ENCODE measurements around the gene NRGN.
"Not testable (repeated sequence)": the region's sequence is repeated elsewhere in the genome, so short reads cannot be mapped to it uniquely, and the experiment has no call there.

The NRGN gene

GRCh38 chr11:124757320-124757719 lies 17.6 kb downstream of the NRGN start:
- DNase-seq (ENCODE audit: low read depth in 2 of 2) = no peak

- peak in 1 of 2 experiments; percentile 13 for DNase-seq (ENCODE audit: low read depth in 2 of 2)
Measured at GRCh38 chr11:124758355-124759265, 18.9 kb downstream of the NRGN start.

GRCh38 chr11:124759266-124760204 lies 19.8 kb downstream of the NRGN start:
- DNase-seq (ENCODE audit: low read depth in 2 of 2) = no peak

GRCh38 chr11:124760205-124760652 lies 20.5 kb downstream of the NRGN start:
- DNase-seq (ENCODE audit: low read depth in 2 of 2) = no peak

DNA sequence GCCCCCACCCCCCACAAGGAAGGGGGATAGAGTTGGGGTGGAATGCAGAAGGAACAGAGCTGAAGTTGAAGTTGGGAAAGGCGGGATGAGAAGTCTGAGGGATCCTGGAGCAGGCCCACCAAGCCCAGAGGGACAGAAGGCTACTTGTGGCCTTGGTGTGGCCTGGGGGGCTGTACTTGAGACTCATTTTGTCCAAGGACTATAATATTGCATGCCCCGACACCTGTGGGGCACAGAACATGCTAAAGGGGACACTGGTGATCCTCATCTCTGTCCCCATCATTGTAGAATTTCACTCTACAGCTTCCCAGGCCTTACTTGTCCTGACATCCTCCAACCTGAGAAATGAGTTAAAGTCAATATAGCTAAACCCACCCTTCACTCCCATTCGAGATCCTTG lies 21.1 kb downstream of the NRGN start:
- DNase-seq (ENCODE audit: low read depth in 2 of 2) = no peak

- DNase-seq (ENCODE audit: low read depth in 2 of 2) = no peak
Measured at GRCh38 chr11:124761301-124762104, 21.8 kb downstream of the NRGN start.

- no peak for DNase-seq (ENCODE audit: low read depth in 2 of 2)
Measured at GRCh38 chr11:124762105-124762623, 22.4 kb downstream of the NRGN start, which contains the start of gene ESAM. TSS of gene ESAM (minus strand) at chr11:124762290. CDS start at chr11:124762154, 136 bp downstream.

GRCh38 chr11:124762624-124763155 lies 22.9 kb downstream of the NRGN start:
- DNase-seq (ENCODE audit: low read depth in 2 of 2) = no peak

- DNase-seq (ENCODE audit: low read depth in 2 of 2) = peak; percentile 20 to 24
Measured at GRCh38 chr11:124763156-124763947, 23.6 kb downstream of the NRGN start.

DNA sequence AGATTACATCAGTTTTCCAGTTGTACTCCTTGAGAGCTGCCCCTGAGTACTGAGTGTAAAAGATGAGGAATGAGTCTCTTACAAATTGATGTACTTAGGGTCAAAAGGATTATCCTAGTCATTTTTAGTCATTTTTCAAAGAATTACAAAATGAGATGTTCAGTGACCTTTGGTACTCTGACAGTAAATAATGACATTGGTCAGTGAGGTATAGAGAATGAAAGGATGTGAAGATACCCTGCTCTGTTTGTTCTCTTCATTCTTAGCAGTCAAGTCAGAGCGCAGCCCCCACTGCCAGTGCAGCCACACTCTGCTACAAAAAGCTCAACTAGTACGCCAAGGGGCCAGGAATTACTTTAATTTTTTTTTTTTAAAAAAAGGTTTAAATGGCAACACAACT lies 26.4 kb downstream of the NRGN start:
- no peak for DNase-seq (ENCODE audit: low read depth in 2 of 2)

DNA sequence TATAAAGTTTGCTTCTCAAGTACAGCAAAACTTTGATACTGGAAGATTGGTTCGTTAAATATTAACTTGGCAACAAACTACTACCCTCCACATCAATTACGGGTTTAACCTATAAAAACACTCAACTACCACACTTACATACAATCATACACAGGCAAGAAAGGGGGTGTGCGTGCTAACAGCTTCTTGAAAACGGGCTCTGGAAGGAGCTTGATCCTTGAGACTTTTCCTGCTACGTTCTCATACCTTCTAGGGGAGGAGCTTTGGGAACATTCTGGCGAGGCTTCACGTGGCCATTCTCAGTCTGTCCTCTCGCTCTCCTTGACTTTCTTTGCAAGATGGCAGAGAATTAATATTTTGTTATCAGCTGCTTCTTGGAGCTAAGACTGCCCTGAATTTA lies 29.2 kb downstream of the NRGN start:
- no peak for DNase-seq (ENCODE audit: low read depth in 2 of 2)

GRCh38 chr11:124769806-124770774 lies 30.3 kb downstream of the NRGN start:
- no peak for DNase-seq (ENCODE audit: low read depth in 2 of 2)

DNA sequence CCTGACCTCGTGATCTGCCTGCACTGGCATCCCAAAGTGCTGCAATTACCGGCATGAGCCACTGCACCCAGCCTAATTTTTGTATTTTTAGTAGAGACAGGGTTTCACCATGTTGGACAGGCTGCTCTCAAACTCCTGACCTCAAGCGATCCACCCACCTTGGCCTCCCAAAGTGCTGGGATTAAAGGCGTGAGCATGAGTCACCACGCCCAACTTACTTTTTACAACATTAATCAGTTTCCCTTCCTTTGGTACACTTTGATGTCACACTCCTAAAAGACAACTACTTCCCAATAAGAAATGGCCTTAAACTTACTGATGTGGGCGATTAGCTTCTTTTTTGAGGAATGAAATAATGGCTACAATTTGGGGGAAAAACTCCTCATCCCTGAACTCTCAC lies 31.2 kb downstream of the NRGN start:
- DNase-seq (ENCODE audit: low read depth in 2 of 2) = not testable (repeated sequence)

GRCh38 chr11:124776865-124777645 lies 37.3 kb downstream of the NRGN start:
- DNase-seq (ENCODE audit: low read depth in 2 of 2) = no peak

- DNase-seq (ENCODE audit: low read depth in 2 of 2) = no peak
Measured at GRCh38 chr11:124778281-124778680, 38.5 kb downstream of the NRGN start.

- no peak for DNase-seq (ENCODE audit: low read depth in 2 of 2)
Measured at GRCh38 chr11:124779568-124779967, 39.8 kb downstream of the NRGN start.

DNA sequence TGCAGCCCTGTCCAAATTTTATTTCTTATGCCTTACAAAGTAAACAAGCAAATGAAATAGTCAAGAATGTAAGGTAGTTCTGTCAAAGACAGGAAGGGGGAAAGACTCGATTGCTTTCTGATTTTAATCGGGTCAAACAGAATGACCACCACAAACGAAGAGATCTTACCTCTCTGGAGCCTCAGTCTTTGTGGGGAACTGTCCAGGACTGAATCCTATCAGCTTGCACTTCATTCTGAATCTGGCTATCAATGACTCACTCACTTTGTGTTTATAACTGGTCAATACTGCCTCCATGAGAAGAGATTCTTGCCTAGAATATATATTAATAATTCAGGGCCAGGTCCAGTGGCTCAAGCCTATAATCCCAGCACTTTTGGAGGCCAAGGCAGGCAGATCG lies 43.3 kb downstream of the NRGN start:
- DNase-seq (ENCODE audit: low read depth in 2 of 2) = no peak

GRCh38 chr11:124784051-124784450 lies 44.3 kb downstream of the NRGN start:
- no peak for DNase-seq (ENCODE audit: low read depth in 2 of 2)

All from fibroblast of skin of left quadriceps (primary cell).